Measurements from ENCODE around the gene SMG9.

The SMG9 gene

DNA sequence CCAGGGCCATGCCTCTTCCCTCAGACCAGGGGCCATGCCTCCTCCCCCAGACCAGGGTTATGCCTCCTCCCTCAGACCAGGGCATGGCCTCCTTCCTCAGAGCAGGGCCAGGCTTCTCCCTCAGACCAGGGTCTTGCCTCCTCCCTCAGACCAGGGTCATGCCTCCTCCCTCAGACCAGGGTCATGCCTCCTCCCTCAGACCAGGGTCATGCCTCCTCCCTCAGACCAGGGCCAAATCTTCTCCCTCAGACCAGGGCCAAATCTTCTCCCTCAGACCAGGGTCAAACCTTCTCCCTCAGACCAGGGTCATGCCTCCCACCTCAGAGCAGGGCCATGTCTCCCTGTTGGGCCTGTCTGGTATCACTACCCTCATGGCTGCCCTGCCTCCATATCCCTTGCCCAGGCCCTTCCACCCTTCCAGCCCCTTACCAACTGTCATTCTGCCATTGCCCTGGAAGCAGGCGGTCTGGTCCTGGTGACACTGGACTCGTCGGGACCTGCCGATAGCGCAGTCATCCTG lies 43.3 kb upstream of the SMG9 start:
- H3K27me3 ChIP-seq (replicated peaks; ENCODE audit: control insufficient read depth, insufficient read depth, low read length), result peaks cover 2% of the 10 kb centered on the region
- DNase-seq (ENCODE audit: extremely low read depth, insufficient read length), result no peak
- H3K36me3 ChIP-seq (ENCODE audit: control insufficient read depth, insufficient read depth, low read length), result no peaks in the 10 kb centered on the region
- peak overlapping the region; percentile 47 for H3K4me3 ChIP-seq (replicated peaks; ENCODE audit: low read depth, low read length)
- TF ChIP-seq, protein P1, sequence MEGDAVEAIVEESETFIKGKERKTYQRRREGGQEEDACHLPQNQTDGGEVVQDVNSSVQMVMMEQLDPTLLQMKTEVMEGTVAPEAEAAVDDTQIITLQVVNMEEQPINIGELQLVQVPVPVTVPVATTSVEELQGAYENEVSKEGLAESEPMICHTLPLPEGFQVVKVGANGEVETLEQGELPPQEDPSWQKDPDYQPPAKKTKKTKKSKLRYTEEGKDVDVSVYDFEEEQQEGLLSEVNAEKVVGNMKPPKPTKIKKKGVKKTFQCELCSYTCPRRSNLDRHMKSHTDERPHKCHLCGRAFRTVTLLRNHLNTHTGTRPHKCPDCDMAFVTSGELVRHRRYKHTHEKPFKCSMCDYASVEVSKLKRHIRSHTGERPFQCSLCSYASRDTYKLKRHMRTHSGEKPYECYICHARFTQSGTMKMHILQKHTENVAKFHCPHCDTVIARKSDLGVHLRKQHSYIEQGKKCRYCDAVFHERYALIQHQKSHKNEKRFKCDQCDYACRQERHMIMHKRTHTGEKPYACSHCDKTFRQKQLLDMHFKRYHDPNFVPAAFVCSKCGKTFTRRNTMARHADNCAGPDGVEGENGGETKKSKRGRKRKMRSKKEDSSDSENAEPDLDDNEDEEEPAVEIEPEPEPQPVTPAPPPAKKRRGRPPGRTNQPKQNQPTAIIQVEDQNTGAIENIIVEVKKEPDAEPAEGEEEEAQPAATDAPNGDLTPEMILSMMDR (IDR thresholded peaks at IDR 0.05; ENCODE audit: insufficient read depth, low read length, poor library complexity, severe bottlenecking), result no peak

DNA sequence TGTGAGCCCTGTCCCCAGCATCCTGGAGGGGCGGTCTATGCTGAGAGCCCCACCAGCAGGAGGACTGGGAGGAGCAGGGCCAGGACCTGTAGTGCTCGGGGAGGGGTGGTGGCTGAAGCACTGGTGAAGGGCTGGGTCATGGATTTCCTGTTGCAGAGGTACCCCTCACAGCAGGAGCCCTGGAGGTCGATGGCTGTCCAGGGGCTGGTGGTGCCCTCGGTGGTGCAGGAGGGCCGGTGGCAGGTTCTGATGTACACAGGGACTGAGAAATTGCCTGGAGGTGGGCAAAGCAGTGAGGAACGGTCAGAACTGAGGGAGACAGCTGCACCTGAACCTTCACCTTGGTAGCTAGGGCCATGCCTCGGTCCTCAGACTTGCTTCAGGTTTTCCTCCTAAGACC lies 42.8 kb upstream of the SMG9 start:
- TF ChIP-seq, protein P1 (IDR thresholded peaks at IDR 0.05; ENCODE audit: insufficient read depth, low read length, poor library complexity, severe bottlenecking), result no peak
- H3K36me3 ChIP-seq (ENCODE audit: control insufficient read depth, insufficient read depth, low read length), result no peaks in the 10 kb centered on the region
- no peak for DNase-seq (ENCODE audit: extremely low read depth, insufficient read length)
- no peak overlapping the region for H3K4me3 ChIP-seq (replicated peaks; ENCODE audit: low read depth, low read length)
- peaks cover 2% of the 10 kb centered on the region for H3K27me3 ChIP-seq (replicated peaks; ENCODE audit: control insufficient read depth, insufficient read depth, low read length)

DNA sequence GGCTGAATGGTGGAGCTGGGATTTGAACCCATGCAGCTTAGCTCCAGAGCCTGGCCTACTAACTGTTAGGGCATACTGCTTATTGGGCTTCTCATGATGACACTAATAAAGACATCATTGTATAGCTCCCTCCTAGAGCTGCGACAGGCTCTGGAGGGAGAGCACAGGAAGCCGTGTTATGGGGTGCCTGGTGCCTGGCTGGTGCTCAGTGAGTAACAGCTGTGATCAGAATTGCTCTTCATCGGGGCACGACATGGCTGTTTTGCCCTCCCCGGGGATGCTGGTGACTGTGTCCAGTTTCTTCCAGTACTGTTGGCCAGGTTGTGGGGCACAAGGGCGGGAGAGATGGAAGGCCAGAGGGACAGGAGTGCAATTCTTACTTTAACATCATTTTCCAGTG lies 42.4 kb upstream of the SMG9 start:
- Histone ChIP-seq H3K27me3 (replicated peaks; ENCODE audit: control insufficient read depth, insufficient read depth, low read length) (peaks cover 2% of the 10 kb centered on the region), H3K36me3 (ENCODE audit: control insufficient read depth, insufficient read depth, low read length) (no peaks in the 10 kb centered on the region), H3K4me3 (replicated peaks; ENCODE audit: low read depth, low read length) (no peak overlapping the region)
- TF ChIP-seq, protein P1 (IDR thresholded peaks at IDR 0.05; ENCODE audit: insufficient read depth, low read length, poor library complexity, severe bottlenecking), result no peak
- no peak for DNase-seq (ENCODE audit: extremely low read depth, insufficient read length)

DNA sequence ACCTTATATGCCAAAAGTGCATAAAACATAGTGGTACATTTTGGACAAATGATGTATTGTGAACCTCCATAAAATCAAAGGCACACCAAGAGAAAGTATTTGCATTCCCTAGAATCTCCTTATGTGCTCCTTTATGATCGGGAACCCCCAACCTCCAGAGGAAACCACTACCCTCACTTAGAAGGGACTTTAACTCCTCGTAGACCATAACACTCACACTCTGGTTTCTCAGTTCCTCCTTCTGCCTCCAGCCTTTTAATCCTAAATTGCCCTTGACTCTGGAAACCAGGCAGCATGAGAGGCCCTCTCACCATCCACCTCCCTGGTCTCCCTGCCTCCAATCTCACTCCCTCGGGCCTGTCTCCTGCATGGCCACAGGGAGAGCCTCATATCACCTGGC lies 35.8 kb upstream of the SMG9 start:
- DNase-seq (ENCODE audit: extremely low read depth, insufficient read length), result no peak
- TF ChIP-seq, protein P1 (IDR thresholded peaks at IDR 0.05; ENCODE audit: insufficient read depth, low read length, poor library complexity, severe bottlenecking), result no peak
- Histone ChIP-seq H3K4me3 (replicated peaks; ENCODE audit: low read depth, low read length) (no peak overlapping the region), H3K27me3 (replicated peaks; ENCODE audit: control insufficient read depth, insufficient read depth, low read length) (no peaks in the 10 kb centered on the region), H3K36me3 (ENCODE audit: control insufficient read depth, insufficient read depth, low read length) (no peaks in the 10 kb centered on the region)

DNA sequence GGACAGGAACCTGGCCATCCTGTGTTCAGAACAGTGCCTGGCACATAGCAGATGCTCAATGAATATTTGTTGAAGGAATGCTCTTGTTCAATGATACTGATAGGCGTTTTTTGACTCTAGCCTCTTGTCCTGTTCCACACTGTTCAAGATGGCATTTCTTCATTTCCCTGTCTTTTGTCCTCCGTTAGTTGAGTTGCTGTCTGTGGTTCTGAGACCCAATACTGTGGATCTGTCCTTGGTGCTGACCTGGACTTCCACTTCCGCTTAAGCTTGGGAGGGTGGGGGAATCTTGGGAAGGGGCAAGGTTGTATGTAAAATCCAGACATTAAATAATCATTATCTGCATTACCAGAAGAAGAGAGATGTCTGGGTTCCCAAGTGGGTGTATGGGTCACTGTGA lies 34.3 kb upstream of the SMG9 start:
- no peak for DNase-seq (ENCODE audit: extremely low read depth, insufficient read length)
- no peak overlapping the region for H3K4me3 ChIP-seq (replicated peaks; ENCODE audit: low read depth, low read length)
- no peaks in the 10 kb centered on the region for H3K36me3 ChIP-seq (ENCODE audit: control insufficient read depth, insufficient read depth, low read length)
- TF ChIP-seq, protein P1 (IDR thresholded peaks at IDR 0.05; ENCODE audit: insufficient read depth, low read length, poor library complexity, severe bottlenecking), result no peak
- no peaks in the 10 kb centered on the region for H3K27me3 ChIP-seq (replicated peaks; ENCODE audit: control insufficient read depth, insufficient read depth, low read length)

DNA sequence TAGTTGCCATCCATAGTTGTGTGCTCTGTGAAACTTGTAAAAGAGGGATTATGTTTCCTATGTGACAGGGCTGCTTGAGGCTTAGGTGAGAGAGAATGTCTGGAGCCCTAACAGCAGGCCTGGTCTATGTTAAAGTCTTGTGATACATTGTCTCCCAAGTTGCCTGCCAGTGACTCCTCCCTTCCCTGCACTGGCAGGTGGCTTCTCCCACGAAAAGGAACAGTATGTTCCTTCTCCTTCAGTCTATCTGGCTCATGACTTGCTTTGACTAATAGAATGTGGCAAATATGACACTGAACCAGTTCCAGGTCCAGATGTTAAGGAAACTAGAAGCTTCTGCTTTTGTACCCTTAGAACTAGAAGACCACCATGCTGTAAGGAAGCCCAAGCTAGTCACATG lies 31.9 kb upstream of the SMG9 start:
- Histone ChIP-seq H3K27me3 (replicated peaks; ENCODE audit: control insufficient read depth, insufficient read depth, low read length) (no peaks in the 10 kb centered on the region), H3K4me3 (replicated peaks; ENCODE audit: low read depth, low read length) (no peak overlapping the region), H3K36me3 (ENCODE audit: control insufficient read depth, insufficient read depth, low read length) (no peaks in the 10 kb centered on the region)
- TF ChIP-seq, protein P1 (IDR thresholded peaks at IDR 0.05; ENCODE audit: insufficient read depth, low read length, poor library complexity, severe bottlenecking), result no peak
- DNase-seq (ENCODE audit: extremely low read depth, insufficient read length), result no peak
